ENCODE results near the gene AKR7A3.

The AKR7A3 gene

GRCh38 chr1:19254416-19254815 is 34.2 kb downstream of the AKR7A3 start:
- TF ChIP-seq CTCF (IDR thresholded peaks at IDR 0.05; ENCODE audit: low read depth, low read length) = no peak
- DNase-seq (ENCODE audit: extremely low read depth, low read depth) = no peak

GRCh38 chr1:19251305-19252196 is 37.0 kb downstream of the AKR7A3 start, which contains the start of the genes EMC1 and MRTO4:
Gene EMC1, minus strand, starts transcription at chr1:19251524. Its CDS starts 15 bp downstream, at chr1:19251509.
Gene MRTO4, plus strand, starts transcription at chr1:19251805. Its CDS starts 31 bp downstream, at chr1:19251836.
- DNase-seq (ENCODE audit: extremely low read depth, low read depth) = peak; percentile 15
- no peak for TF ChIP-seq CTCF (IDR thresholded peaks at IDR 0.05; ENCODE audit: low read depth, low read length)

- DNase-seq (ENCODE audit: extremely low read depth, low read depth) = no peak
- TF ChIP-seq CTCF (IDR thresholded peaks at IDR 0.05; ENCODE audit: low read depth, low read length) = no peak
Measured at GRCh38 chr1:19250629-19251304, 37.8 kb downstream of the AKR7A3 start.

GRCh38 chr1:19240673-19241538 is 47.7 kb downstream of the AKR7A3 start:
- peak; percentile 98 for TF ChIP-seq CTCF (IDR thresholded peaks at IDR 0.05; ENCODE audit: low read depth, low read length)

GRCh38 chr1:19239876-19240275 is 48.7 kb downstream of the AKR7A3 start:
- DNase-seq (ENCODE audit: extremely low read depth, low read depth) = no peak
- no peak for TF ChIP-seq CTCF (IDR thresholded peaks at IDR 0.05; ENCODE audit: low read depth, low read length)

More at GRCh38 chr1:19240673-19241538, 47.7 kb downstream of the AKR7A3 start:
- DNase-seq (ENCODE audit: extremely low read depth, low read depth) = peak; percentile 56

- DNase-seq (ENCODE audit: extremely low read depth, low read depth) = no peak
- TF ChIP-seq CTCF (IDR thresholded peaks at IDR 0.05; ENCODE audit: low read depth, low read length) = no peak
Measured at GRCh38 chr1:19234224-19234623, 54.3 kb downstream of the AKR7A3 start.

All from AG09319 (cell line).